AG09309 (cell line): ENCODE measurements around the gene IL37.

Experiments
- DNase-seq: peaks from one replicate; pipeline ENCODE4 v3.0.0-alpha.2; 2010; ENCODE audit warnings: low read depth
- H3K4me3 ChIP-seq: 2 replicates; pipeline ENCODE4 v1.5.1; 2011; ENCODE audit warnings: mild to moderate bottlenecking, low read depth, low read length, moderate library complexity; ENCODE audit not compliant: control insufficient read depth
- CTCF ChIP-seq: IDR thresholded peaks from 2 replicates; pipeline ENCODE4 v1.5.1; 2011; ENCODE audit warnings: mild to moderate bottlenecking, low read depth, low read length, inconsistent platforms; ENCODE audit not compliant: insufficient read depth, control insufficient read depth; ENCODE audit errors: missing control alignments

Gene IL37

GRCh38 chr2:112915300-112916144 lies 4.6 kb downstream of the IL37 start:
- no peak for DNase-seq
- H3K4me3 ChIP-seq: no peak overlapping the region
- TF ChIP-seq CTCF: no peak

- DNase-seq: no peak
- H3K4me3 ChIP-seq: no peak overlapping the region
- no peak for TF ChIP-seq CTCF
Observed at GRCh38 chr2:112916145-112916571, 5.2 kb downstream of the IL37 start.

GRCh38 chr2:112916625-112917247 lies 5.8 kb downstream of the IL37 start:
- no peak for TF ChIP-seq CTCF
- H3K4me3 ChIP-seq: no peak overlapping the region
- no peak for DNase-seq

GRCh38 chr2:112917856-112918255 lies 6.9 kb downstream of the IL37 start:
- DNase-seq: no peak
- no peak for TF ChIP-seq CTCF
- H3K4me3 ChIP-seq: no peak overlapping the region

GRCh38 chr2:112918256-112918655 lies 7.3 kb downstream of the IL37 start:
- TF ChIP-seq CTCF: no peak
- DNase-seq: no peak
- H3K4me3 ChIP-seq: no peak overlapping the region

GRCh38 chr2:112919086-112919485 lies 8.1 kb downstream of the IL37 start:
- TF ChIP-seq CTCF: no peak
- H3K4me3 ChIP-seq: no peak overlapping the region
- DNase-seq: no peak
